ENCODE measurements around the gene BEST1. TPM values are rescaled to one million over a fixed set of nuclear protein-coding genes. Genes with fewer than 3 reads are reported as not detected.

BEST1 gene
- total and polyA plus RNA-seq, 2 of the 13 experiments (the other 11 are each of a cell fraction or from before 2014, with no cell fraction given) = 0.09 to 0.65 TPM

GRCh38 chr11:61967116-61967923 is 17.2 kb downstream of the BEST1 start, which contains the start of gene FTH1 (continued):
- TF ChIP-seq ZNF687 (CRISPR knock-in tag; IDR thresholded peaks at IDR 0.05) (peak; percentile 54; the same call in 1 of the 2 replicates), FOXP4 (CRISPR knock-in tag; IDR thresholded peaks at IDR 0.05) (peak; percentile 43; the same call in 1 of the 2 replicates), NRL (CRISPR knock-in tag; IDR thresholded peaks at IDR 0.05; ENCODE audit: borderline replicate concordance) (no peak; the same call in 1 of the 2 replicates), SOX6 (IDR thresholded peaks at IDR 0.05) (no peak), SOX6 (CRISPR knock-in tag; IDR thresholded peaks at IDR 0.05) (peak; percentile 56; the same call in 1 of the 2 replicates), CBX5 (CRISPR knock-in tag; IDR thresholded peaks at IDR 0.05; ENCODE audit: borderline replicate concordance) (no peak; the same call in 1 of the 2 replicates), ZNF280B (CRISPR knock-in tag; IDR thresholded peaks at IDR 0.05; ENCODE audit: borderline replicate concordance) (no peak; the same call in 1 of the 2 replicates), JARID2 (CRISPR knock-in tag; IDR thresholded peaks at IDR 0.05; ENCODE audit: insufficient replicate concordance) (no peak), LRRFIP1 (CRISPR knock-in tag; conservative IDR thresholded peaks at IDR 0.05) (no peak), HCFC1 (IDR thresholded peaks at IDR 0.05; ENCODE audit: low read depth, low read length) (no peak), SALL2 (CRISPR knock-in tag; IDR thresholded peaks at IDR 0.05) (peak; percentile 96), PRPF4 (IDR thresholded peaks at IDR 0.05; ENCODE audit: low read depth, low read length, poor library complexity, severe bottlenecking) (no peak)
- TF ChIP-seq, protein P1, sequence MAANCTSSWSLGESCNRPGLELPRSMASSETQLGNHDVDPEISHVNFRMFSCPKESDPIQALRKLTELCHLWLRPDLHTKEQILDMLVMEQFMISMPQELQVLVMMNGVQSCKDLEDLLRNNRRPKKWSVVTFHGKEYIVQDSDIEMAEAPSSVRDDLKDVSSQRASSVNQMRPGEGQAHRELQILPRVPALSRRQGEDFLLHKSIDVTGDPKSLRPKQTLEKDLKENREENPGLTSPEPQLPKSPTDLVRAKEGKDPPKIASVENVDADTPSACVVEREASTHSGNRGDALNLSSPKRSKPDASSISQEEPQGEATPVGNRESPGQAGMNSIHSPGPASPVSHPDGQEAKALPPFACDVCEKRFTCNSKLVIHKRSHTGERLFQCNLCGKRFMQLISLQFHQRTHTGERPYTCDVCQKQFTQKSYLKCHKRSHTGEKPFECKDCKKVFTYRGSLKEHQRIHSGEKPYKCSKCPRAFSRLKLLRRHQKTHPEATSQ (CRISPR knock-in tag; IDR thresholded peaks at IDR 0.05; ENCODE audit: borderline replicate concordance) = 0 out of 2 replicates have a peak, but pooled peaks have one; percentile 11
- TF ChIP-seq, protein P2, sequence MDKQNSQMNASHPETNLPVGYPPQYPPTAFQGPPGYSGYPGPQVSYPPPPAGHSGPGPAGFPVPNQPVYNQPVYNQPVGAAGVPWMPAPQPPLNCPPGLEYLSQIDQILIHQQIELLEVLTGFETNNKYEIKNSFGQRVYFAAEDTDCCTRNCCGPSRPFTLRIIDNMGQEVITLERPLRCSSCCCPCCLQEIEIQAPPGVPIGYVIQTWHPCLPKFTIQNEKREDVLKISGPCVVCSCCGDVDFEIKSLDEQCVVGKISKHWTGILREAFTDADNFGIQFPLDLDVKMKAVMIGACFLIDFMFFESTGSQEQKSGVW (CRISPR knock-in tag; IDR thresholded peaks at IDR 0.05; ENCODE audit: borderline replicate concordance) = no peak
